Stimulated activated CD8-positive, alpha-beta memory T cell treated with anti-CD3 and anti-CD28 coated beads, Interleukin-2, amount 100 ng/mL, for 1 hour (primary cell): ENCODE data around the gene CTSS.
"Not testable (repeated sequence)": the region's sequence is repeated elsewhere in the genome, so short reads cannot be mapped to it uniquely, and the experiment has no call there.

Experiments used
- DNase-seq, 2 donors: peaks; one replicate each; pipeline ENCODE4 v3.0.0-alpha.2; 2020; ENCODE audit warnings: low read depth in 2 of 2

CTSS gene

GRCh38 chr1:150775276-150775675, 9.7 kb upstream of the CTSS start:
- no peak for DNase-seq

- DNase-seq: no peak
These were observed 6.7 kb upstream of the CTSS start for GRCh38 chr1:150772326-150772725.

GRCh38 chr1:150767704-150768103, 2.1 kb upstream of the CTSS start:
- not testable (repeated sequence) for DNase-seq

GRCh38 chr1:150765977-150766301, 361 bp upstream of the CTSS start:
- not testable (repeated sequence) for DNase-seq

- no peak for DNase-seq
These were observed 919 bp downstream of the CTSS start for GRCh38 chr1:150764617-150765101.

- DNase-seq: no peak
These were observed 2.6 kb downstream of the CTSS start for GRCh38 chr1:150763018-150763417.

GRCh38 chr1:150762552-150762951, 3.0 kb downstream of the CTSS start:
- DNase-seq: no peak

- no peak for DNase-seq
These were observed 3.8 kb downstream of the CTSS start for GRCh38 chr1:150761801-150762200.

GRCh38 chr1:150760013-150760412, 5.6 kb downstream of the CTSS start:
- DNase-seq: no peak

GRCh38 chr1:150753416-150753815, 12.2 kb downstream of the CTSS start:
- DNase-seq: no peak

GRCh38 chr1:150751443-150751842, 14.1 kb downstream of the CTSS start:
- DNase-seq: no peak

GRCh38 chr1:150749720-150750311, 15.8 kb downstream of the CTSS start:
- DNase-seq: no peak

GRCh38 chr1:150748878-150749719, 16.5 kb downstream of the CTSS start:
- no peak for DNase-seq

GRCh38 chr1:150730130-150730721, 35.4 kb downstream of the CTSS start:
- DNase-seq: no peak

- no peak for DNase-seq
These were observed 41.2 kb downstream of the CTSS start for GRCh38 chr1:150724336-150724735.

- DNase-seq: no peak
These were observed 44.9 kb downstream of the CTSS start, which contains the start of gene HORMAD1 for GRCh38 chr1:150720703-150721102. HORMAD1 (minus strand) TSS chr1:150720895; CDS start chr1:150719505, 1,390 bp downstream.

GRCh38 chr1:150720098-150720497, 45.5 kb downstream of the CTSS start:
- DNase-seq: no peak

GRCh38 chr1:150718225-150718891, 47.2 kb downstream of the CTSS start:
- DNase-seq: no peak

GRCh38 chr1:150709031-150709430, 56.5 kb downstream of the CTSS start:
- DNase-seq: not testable (repeated sequence)

GRCh38 chr1:150708595-150708994, 57.0 kb downstream of the CTSS start:
- no peak for DNase-seq

GRCh38 chr1:150706091-150706490, 59.5 kb downstream of the CTSS start:
- DNase-seq: no peak

- no peak for DNase-seq
These were observed 62.2 kb downstream of the CTSS start for GRCh38 chr1:150703427-150703826.
